GM23338 (cell line): ENCODE data around the gene CDK5RAP1. TPM values are rescaled to one million over a fixed set of nuclear protein-coding genes. Genes with fewer than 3 reads are reported as not detected.

Experiments
- ATAC-seq: fragments of 200-7000 bp; cut with Tn5 transposase; 3 replicates; pipeline ENCODE4 v1.9.1; 2020
- DNase-seq: peaks from one replicate; pipeline ENCODE4 v3.0.0-alpha.2; 2015; ENCODE audit warnings: low spot score
- H2AFZ ChIP-seq: fragments of 200-600 bp; sonication (generic); 2 replicates; pipeline ENCODE4 v1.8.0; 2016; ENCODE audit warnings: antibody characterized with exemption, mild to moderate bottlenecking, moderate library complexity
- H3F3A ChIP-seq: fragments of 200-600 bp; sonication (generic); replicated peaks from 2 replicates; pipeline ENCODE4 v1.8.0; 2017; ENCODE audit warnings: antibody characterized with exemption, mixed run types, low read depth
- H3K27ac ChIP-seq: fragments of 200-600 bp; sonication (generic); 2 replicates; pipeline ENCODE4 v1.6.1; 2016; ENCODE audit warnings: low read depth
- H3K27me3 ChIP-seq: fragments of 200-600 bp; sonication (generic); 2 replicates; pipeline ENCODE4 v1.8.0; 2016; ENCODE audit warnings: mild to moderate bottlenecking, mixed run types, moderate library complexity; ENCODE audit not compliant: insufficient read depth
- H3K36me3 ChIP-seq: fragments of 200-600 bp; sonication (generic); 2 replicates; pipeline ENCODE4 v1.8.0; 2016; ENCODE audit warnings: mild to moderate bottlenecking; ENCODE audit not compliant: insufficient read depth
- H3K4me1 ChIP-seq: fragments of 200-600 bp; sonication (generic); 2 replicates; pipeline ENCODE4 v1.8.0; 2016; ENCODE audit warnings: mild to moderate bottlenecking, moderate library complexity; ENCODE audit not compliant: insufficient read depth
- H3K4me2 ChIP-seq: fragments of 200-600 bp; sonication (generic); 2 replicates; pipeline ENCODE4 v1.7.1; 2017; ENCODE audit warnings: mixed run types
- H3K4me3 ChIP-seq: fragments of 200-600 bp; sonication (generic); 2 replicates; pipeline ENCODE4 v1.6.1; 2016; ENCODE audit warnings: mixed run types
- H3K79me2 ChIP-seq: fragments of 200-600 bp; sonication (generic); replicated peaks from 2 replicates; pipeline ENCODE4 v1.8.0; 2017; ENCODE audit warnings: mild to moderate bottlenecking; ENCODE audit not compliant: insufficient read depth
- H3K9me2 ChIP-seq: fragments of 200-600 bp; sonication (generic); 2 replicates; pipeline ENCODE4 v1.8.0; 2017; ENCODE audit not compliant: insufficient read depth
- H4K20me1 ChIP-seq: fragments of 200-600 bp; sonication (generic); replicated peaks from 2 replicates; pipeline ENCODE4 v1.8.0; 2017; ENCODE audit warnings: mild to moderate bottlenecking; ENCODE audit not compliant: insufficient read depth
- H3K27ac Mint-ChIP-seq: 2 replicates; pipeline ENCODE4 v1.8.0; 2020; ENCODE audit warnings: inconsistent platforms, mild to moderate bottlenecking, moderate library complexity, mixed read lengths
- H3K27me3 Mint-ChIP-seq: 3 replicates; pipeline ENCODE4 v1.8.0; 2022; ENCODE audit warnings: low read depth, mild to moderate bottlenecking, moderate library complexity, mixed read lengths, inconsistent platforms; ENCODE audit not compliant: insufficient read depth, poor library complexity
- H3K36me3 Mint-ChIP-seq: 3 replicates; pipeline ENCODE4 v1.8.0; 2021; ENCODE audit warnings: low read depth, mild to moderate bottlenecking, inconsistent platforms, moderate library complexity, mixed read lengths
- H3K4me1 Mint-ChIP-seq: 3 replicates; pipeline ENCODE4 v1.8.0; 2020; ENCODE audit warnings: mild to moderate bottlenecking, inconsistent platforms, mixed read lengths
- H3K4me3 Mint-ChIP-seq: 3 replicates; pipeline ENCODE4 v1.8.0; 2021; ENCODE audit warnings: moderate library complexity, mild to moderate bottlenecking, inconsistent platforms, mixed read lengths
- H3K9me3 Mint-ChIP-seq: 3 replicates; pipeline ENCODE4 v1.8.0; 2020; ENCODE audit warnings: moderate library complexity, mild to moderate bottlenecking, inconsistent platforms, mixed read lengths
- CREB1 ChIP-seq: fragments of 250-450 bp; sonication (Bioruptor Pico); IDR thresholded peaks from 2 replicates; pipeline ENCODE4 v1.5.0; 2020; ENCODE audit warnings: low read depth, mild to moderate bottlenecking, moderate library complexity
- EZH2phosphoT487 ChIP-seq: fragments of 200-600 bp; sonication (generic); IDR thresholded peaks from one replicate; pipeline ENCODE4 v1.8.1; 2018; ENCODE audit warnings: antibody characterized with exemption; ENCODE audit not compliant: unreplicated experiment
- JUNB ChIP-seq: IDR thresholded peaks from one replicate; pipeline ENCODE4 v1.6.1; 2016; ENCODE audit warnings: antibody characterized with exemption; ENCODE audit not compliant: unreplicated experiment
- NANOG ChIP-seq: IDR thresholded peaks from 2 replicates; pipeline ENCODE4 v1.6.1; 2016; ENCODE audit warnings: antibody characterized with exemption, borderline replicate concordance
- REST ChIP-seq: IDR thresholded peaks from one replicate; pipeline ENCODE4 v1.6.1; 2018; ENCODE audit warnings: antibody characterized with exemption; ENCODE audit not compliant: unreplicated experiment
- STAT1 ChIP-seq: IDR thresholded peaks from one replicate; pipeline ENCODE4 v1.6.1; 2016; ENCODE audit warnings: antibody characterized with exemption; ENCODE audit not compliant: unreplicated experiment
- ZNF114 ChIP-seq: fragments of 250-450 bp; sonication (Bioruptor Pico); IDR thresholded peaks from 2 replicates; pipeline ENCODE4 v1.5.0; 2020; ENCODE audit warnings: mild to moderate bottlenecking, moderate library complexity
- ZNF331 ChIP-seq: fragments of 250-450 bp; sonication (Bioruptor Pico); IDR thresholded peaks from 2 replicates; pipeline ENCODE4 v1.5.0; 2020; ENCODE audit warnings: low read depth, mild to moderate bottlenecking, moderate library complexity
- polyA plus RNA-seq: library from polyadenylated mRNA; unstranded; fragments of >200 nt; fragmentation: Nextera tagmentation; extraction: Ambion mirVana; gene quantifications from 2 replicates; pipeline ENCODE4 v1.2.1, GENCODE V29; 2016
- total RNA-seq: library from RNA; depleted of rRNA; stranded (reverse); fragments of >200 nt; shearing (Covaris generic); gene quantifications from 2 replicates; pipeline ENCODE4 v1.2.3, GENCODE V29; 2014
- TF ChIP-seq, protein P1 (sequence below): fragments of 250-450 bp; sonication (Bioruptor Pico); IDR thresholded peaks from 2 replicates; pipeline ENCODE4 v1.5.0; 2020; ENCODE audit warnings: mild to moderate bottlenecking, moderate library complexity

The CDK5RAP1 gene
- total and polyA plus RNA-seq, 2 experiments from 2014 or later = 33.8 to 38.1 TPM

- Mint-ChIP-seq H3K27ac (no peak overlapping the region), H3K9me3 (no peaks in the 10 kb centered on the region), H3K4me1 (no peaks in the 10 kb centered on the region), H3K4me3 (no peak overlapping the region), H3K27me3 (no peaks in the 10 kb centered on the region), H3K36me3 (no peaks in the 10 kb centered on the region)
- DNase-seq (no peak), ATAC-seq (no peak)
- H2AFZ ChIP-seq = no peak overlapping the region
- no peaks in the 10 kb centered on the region for H3F3A ChIP-seq
- TF ChIP-seq, protein P1, sequence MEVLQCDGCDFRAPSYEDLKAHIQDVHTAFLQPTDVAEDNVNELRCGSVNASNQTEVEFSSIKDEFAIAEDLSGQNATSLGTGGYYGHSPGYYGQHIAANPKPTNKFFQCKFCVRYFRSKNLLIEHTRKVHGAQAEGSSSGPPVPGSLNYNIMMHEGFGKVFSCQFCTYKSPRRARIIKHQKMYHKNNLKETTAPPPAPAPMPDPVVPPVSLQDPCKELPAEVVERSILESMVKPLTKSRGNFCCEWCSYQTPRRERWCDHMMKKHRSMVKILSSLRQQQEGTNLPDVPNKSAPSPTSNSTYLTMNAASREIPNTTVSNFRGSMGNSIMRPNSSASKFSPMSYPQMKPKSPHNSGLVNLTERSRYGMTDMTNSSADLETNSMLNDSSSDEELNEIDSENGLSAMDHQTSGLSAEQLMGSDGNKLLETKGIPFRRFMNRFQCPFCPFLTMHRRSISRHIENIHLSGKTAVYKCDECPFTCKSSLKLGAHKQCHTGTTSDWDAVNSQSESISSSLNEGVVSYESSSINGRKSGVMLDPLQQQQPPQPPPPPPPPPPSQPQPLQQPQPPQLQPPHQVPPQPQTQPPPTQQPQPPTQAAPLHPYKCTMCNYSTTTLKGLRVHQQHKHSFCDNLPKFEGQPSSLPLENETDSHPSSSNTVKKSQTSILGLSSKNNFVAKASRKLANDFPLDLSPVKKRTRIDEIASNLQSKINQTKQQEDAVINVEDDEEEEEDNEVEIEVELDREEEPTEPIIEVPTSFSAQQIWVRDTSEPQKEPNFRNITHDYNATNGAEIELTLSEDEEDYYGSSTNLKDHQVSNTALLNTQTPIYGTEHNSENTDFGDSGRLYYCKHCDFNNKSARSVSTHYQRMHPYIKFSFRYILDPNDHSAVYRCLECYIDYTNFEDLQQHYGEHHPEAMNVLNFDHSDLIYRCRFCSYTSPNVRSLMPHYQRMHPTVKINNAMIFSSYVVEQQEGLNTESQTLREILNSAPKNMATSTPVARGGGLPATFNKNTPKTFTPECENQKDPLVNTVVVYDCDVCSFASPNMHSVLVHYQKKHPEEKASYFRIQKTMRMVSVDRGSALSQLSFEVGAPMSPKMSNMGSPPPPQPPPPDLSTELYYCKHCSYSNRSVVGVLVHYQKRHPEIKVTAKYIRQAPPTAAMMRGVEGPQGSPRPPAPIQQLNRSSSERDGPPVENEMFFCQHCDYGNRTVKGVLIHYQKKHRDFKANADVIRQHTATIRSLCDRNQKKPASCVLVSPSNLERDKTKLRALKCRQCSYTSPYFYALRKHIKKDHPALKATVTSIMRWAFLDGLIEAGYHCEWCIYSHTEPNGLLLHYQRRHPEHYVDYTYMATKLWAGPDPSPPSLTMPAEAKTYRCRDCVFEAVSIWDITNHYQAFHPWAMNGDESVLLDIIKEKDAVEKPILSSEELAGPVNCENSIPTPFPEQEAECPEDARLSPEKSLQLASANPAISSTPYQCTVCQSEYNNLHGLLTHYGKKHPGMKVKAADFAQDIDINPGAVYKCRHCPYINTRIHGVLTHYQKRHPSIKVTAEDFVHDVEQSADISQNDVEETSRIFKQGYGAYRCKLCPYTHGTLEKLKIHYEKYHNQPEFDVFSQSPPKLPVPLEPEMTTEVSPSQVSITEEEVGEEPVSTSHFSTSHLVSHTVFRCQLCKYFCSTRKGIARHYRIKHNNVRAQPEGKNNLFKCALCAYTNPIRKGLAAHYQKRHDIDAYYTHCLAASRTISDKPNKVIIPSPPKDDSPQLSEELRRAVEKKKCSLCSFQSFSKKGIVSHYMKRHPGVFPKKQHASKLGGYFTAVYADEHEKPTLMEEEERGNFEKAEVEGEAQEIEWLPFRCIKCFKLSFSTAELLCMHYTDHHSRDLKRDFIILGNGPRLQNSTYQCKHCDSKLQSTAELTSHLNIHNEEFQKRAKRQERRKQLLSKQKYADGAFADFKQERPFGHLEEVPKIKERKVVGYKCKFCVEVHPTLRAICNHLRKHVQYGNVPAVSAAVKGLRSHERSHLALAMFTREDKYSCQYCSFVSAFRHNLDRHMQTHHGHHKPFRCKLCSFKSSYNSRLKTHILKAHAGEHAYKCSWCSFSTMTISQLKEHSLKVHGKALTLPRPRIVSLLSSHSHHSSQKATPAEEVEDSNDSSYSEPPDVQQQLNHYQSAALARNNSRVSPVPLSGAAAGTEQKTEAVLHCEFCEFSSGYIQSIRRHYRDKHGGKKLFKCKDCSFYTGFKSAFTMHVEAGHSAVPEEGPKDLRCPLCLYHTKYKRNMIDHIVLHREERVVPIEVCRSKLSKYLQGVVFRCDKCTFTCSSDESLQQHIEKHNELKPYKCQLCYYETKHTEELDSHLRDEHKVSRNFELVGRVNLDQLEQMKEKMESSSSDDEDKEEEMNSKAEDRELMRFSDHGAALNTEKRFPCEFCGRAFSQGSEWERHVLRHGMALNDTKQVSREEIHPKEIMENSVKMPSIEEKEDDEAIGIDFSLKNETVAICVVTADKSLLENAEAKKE (CRISPR knock-in tag) = no peak
- TF ChIP-seq EZH2phosphoT487 (no peak), NANOG (no peak), JUNB (no peak), ZNF114 (CRISPR knock-in tag) (no peak), STAT1 (no peak), REST (no peak), ZNF331 (no peak), CREB1 (no peak)
- no peak overlapping the region for H3K27ac ChIP-seq
- H3K4me2 ChIP-seq = no peak overlapping the region
- H3K4me1 ChIP-seq = no peaks in the 10 kb centered on the region
- no peaks in the 10 kb centered on the region for H3K9me2 ChIP-seq
- no peaks in the 10 kb centered on the region; the same call in 1 of the 2 replicates for H4K20me1 ChIP-seq
- no peaks in the 10 kb centered on the region for H3K79me2 ChIP-seq
- H3K27me3 ChIP-seq = no peaks in the 10 kb centered on the region
- H3K4me3 ChIP-seq = no peak overlapping the region
- H3K36me3 ChIP-seq = no peaks in the 10 kb centered on the region
Measured at GRCh38 chr20:33419140-33419974, 18.0 kb upstream of the CDK5RAP1 start.
